ENCODE measurements around the gene SLC9A1.

- TF ChIP-seq, protein P1, sequence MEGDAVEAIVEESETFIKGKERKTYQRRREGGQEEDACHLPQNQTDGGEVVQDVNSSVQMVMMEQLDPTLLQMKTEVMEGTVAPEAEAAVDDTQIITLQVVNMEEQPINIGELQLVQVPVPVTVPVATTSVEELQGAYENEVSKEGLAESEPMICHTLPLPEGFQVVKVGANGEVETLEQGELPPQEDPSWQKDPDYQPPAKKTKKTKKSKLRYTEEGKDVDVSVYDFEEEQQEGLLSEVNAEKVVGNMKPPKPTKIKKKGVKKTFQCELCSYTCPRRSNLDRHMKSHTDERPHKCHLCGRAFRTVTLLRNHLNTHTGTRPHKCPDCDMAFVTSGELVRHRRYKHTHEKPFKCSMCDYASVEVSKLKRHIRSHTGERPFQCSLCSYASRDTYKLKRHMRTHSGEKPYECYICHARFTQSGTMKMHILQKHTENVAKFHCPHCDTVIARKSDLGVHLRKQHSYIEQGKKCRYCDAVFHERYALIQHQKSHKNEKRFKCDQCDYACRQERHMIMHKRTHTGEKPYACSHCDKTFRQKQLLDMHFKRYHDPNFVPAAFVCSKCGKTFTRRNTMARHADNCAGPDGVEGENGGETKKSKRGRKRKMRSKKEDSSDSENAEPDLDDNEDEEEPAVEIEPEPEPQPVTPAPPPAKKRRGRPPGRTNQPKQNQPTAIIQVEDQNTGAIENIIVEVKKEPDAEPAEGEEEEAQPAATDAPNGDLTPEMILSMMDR (IDR thresholded peaks at IDR 0.05; ENCODE audit: low read depth, low read length), result no peak
- no peak for TF ChIP-seq EZH2phosphoT487 (IDR thresholded peaks at IDR 0.05; ENCODE audit: low read depth)
These were observed 17.9 kb downstream of the SLC9A1 start for GRCh38 chr1:27136998-27137542.
